PC-3 (cell line): Measurements from ENCODE around the gene VDR. TPM values are rescaled to one million over a fixed set of nuclear protein-coding genes. Genes with fewer than 3 reads are reported as not detected.

ENCODE experiments used
- ATAC-seq: fragments of 200-7000 bp; cut with Tn5 transposase; 2 replicates; pipeline ENCODE4 v1.9.1; 2020; ENCODE audit warnings: mild to moderate bottlenecking, moderate library complexity
- BruUV-seq: library from RNA; stranded (reverse); fragments of 400-500 nt; replicated peaks from 2 replicates; lab custom pipeline; 2021; lab: Mats Ljungman, UMichigan
- CTCF ChIA-PET: fragments of 300-600 bp; sonication (Branson Sonifier 250); formaldehyde crosslinking; loops from one replicate; lab custom pipeline; 2022; ENCODE audit warnings: antibody characterized with exemption; lab: Charles Lee
- POLR2A ChIA-PET: fragments of 300-600 bp; sonication (Branson Sonifier 250); formaldehyde crosslinking; loops from one replicate; lab custom pipeline; 2022; ENCODE audit warnings: antibody characterized with exemption; ENCODE audit not compliant: unreplicated experiment; lab: Charles Lee
- DNase-seq: peaks from one replicate; pipeline ENCODE4 v3.0.0-alpha.2; 2015
- H2AFZ ChIP-seq: fragments of 300-600 bp; sonication (generic); 2 replicates; pipeline ENCODE4 v1.6.0; 2016; ENCODE audit warnings: antibody characterized with exemption, low read length
- H3F3A ChIP-seq: fragments of 300-600 bp; sonication (generic); one replicate; pipeline ENCODE4 v1.6.0; 2017; ENCODE audit warnings: antibody characterized with exemption, low read length, control low read depth, mild to moderate bottlenecking; ENCODE audit not compliant: unreplicated experiment
- H3K27ac ChIP-seq: fragments of 300-600 bp; sonication (generic); 2 replicates; pipeline ENCODE4 v1.5.1; 2016; ENCODE audit warnings: mild to moderate bottlenecking, low read length
- H3K27me3 ChIP-seq: fragments of 300-600 bp; sonication (generic); 2 replicates; pipeline ENCODE4 v1.6.1; 2016; ENCODE audit warnings: low read length, mixed read lengths
- H3K36me3 ChIP-seq: fragments of 300-600 bp; sonication (generic); 2 replicates; pipeline ENCODE4 v1.6.1; 2016; ENCODE audit warnings: low read depth, mixed run types, low read length, mixed read lengths
- H3K4me1 ChIP-seq: fragments of 300-600 bp; sonication (generic); 2 replicates; pipeline ENCODE4 v1.5.1; 2016; ENCODE audit warnings: low read length; ENCODE audit not compliant: insufficient read depth
- H3K4me2 ChIP-seq: fragments of 300-600 bp; sonication (generic); 2 replicates; pipeline ENCODE4 v1.6.0; 2016; ENCODE audit warnings: low read length
- H3K4me3 ChIP-seq: fragments of 300-600 bp; sonication (generic); 2 replicates; pipeline ENCODE4 v1.5.1; 2016; ENCODE audit warnings: mild to moderate bottlenecking, low read length, mixed read lengths
- H3K79me2 ChIP-seq: fragments of 300-600 bp; sonication (generic); 2 replicates; pipeline ENCODE4 v1.6.1; 2017; ENCODE audit warnings: low read length, mixed read lengths
- H3K9ac ChIP-seq: fragments of 300-600 bp; sonication (generic); 2 replicates; pipeline ENCODE4 v1.6.0; 2016; ENCODE audit warnings: mild to moderate bottlenecking, low read length
- H3K9me2 ChIP-seq: fragments of 300-600 bp; sonication (generic); replicated peaks from 2 replicates; pipeline ENCODE4 v1.6.1; 2016; ENCODE audit warnings: mixed run types, low read length, mixed read lengths
- H3K9me3 ChIP-seq: fragments of 300-600 bp; sonication (generic); 2 replicates; pipeline ENCODE4 v1.6.1; 2016; ENCODE audit warnings: low read length, mixed read lengths
- H4K20me1 ChIP-seq: fragments of 300-600 bp; sonication (generic); 2 replicates; pipeline ENCODE4 v1.6.1; 2016; ENCODE audit warnings: low read length, mixed read lengths
- CTCF ChIP-seq: fragments of 300-600 bp; sonication (generic); conservative IDR thresholded peaks from 2 replicates; pipeline ENCODE4 v1.5.1; 2017; ENCODE audit warnings: antibody characterized with exemption, low read depth, mild to moderate bottlenecking, low read length
- EZH2 ChIP-seq: fragments of 300-600 bp; sonication (generic); IDR thresholded peaks from one replicate; pipeline ENCODE4 v1.6.1; 2017; ENCODE audit warnings: antibody characterized with exemption, mild to moderate bottlenecking, low read length; ENCODE audit not compliant: unreplicated experiment
- EZH2phosphoT487 ChIP-seq: fragments of 300-600 bp; sonication (generic); IDR thresholded peaks from 2 replicates; pipeline ENCODE4 v1.6.1; 2018; ENCODE audit warnings: mild to moderate bottlenecking, antibody characterized with exemption, low read length, borderline replicate concordance
- intact Hi-C: fragments of 100-400 bp; cut with micrococcal nuclease; formaldehyde crosslinking; loops from 2 replicates; pipeline ENCODE4 v1.9.0; 2023
- total RNA-seq: library from RNA; depleted of rRNA; stranded (reverse); fragments of >200 nt; gene quantifications from 2 replicates; pipeline ENCODE4 v1.2.3, GENCODE V29; 2014

The VDR gene
- total RNA-seq, 1 experiment from 2014 or later = 19.9 TPM

GRCh38 chr12:47870175-47870781 is 34.5 kb downstream of the VDR start:
- no peak overlapping the region for H3K4me3 ChIP-seq
- H3F3A ChIP-seq = no peaks in the 10 kb centered on the region
- H3K4me1 ChIP-seq = no peaks in the 10 kb centered on the region
- no peak overlapping the region for H3K9ac ChIP-seq
- no peak overlapping the region for H3K4me2 ChIP-seq
- H3K27me3 ChIP-seq = no peaks in the 10 kb centered on the region
- TF ChIP-seq EZH2phosphoT487 (no peak), EZH2 (no peak), CTCF (peak; percentile 59)
- ChIA-PET CTCF (interaction anchor here (1.1 kb wide), 1 partner anchor 35 kb away, joined by 14 read pairs; the partner anchor contains the start of gene VDR), POLR2A (no interaction called here)
- BruUV-seq = no TSS peak
- 0 out of 2 replicates have a peak, but pooled peaks cover 5% of the 10 kb centered on the region for H3K36me3 ChIP-seq
- peak; percentile 28 for DNase-seq
- no peak overlapping the region for H2AFZ ChIP-seq
- H4K20me1 ChIP-seq = no peaks in the 10 kb centered on the region
- H3K27ac ChIP-seq = no peak overlapping the region
- no peaks in the 10 kb centered on the region for H3K9me2 ChIP-seq
- ATAC-seq = peak; percentile 81
- intact Hi-C loops = no loop called here
- no peaks in the 10 kb centered on the region for H3K9me3 ChIP-seq
- no peaks in the 10 kb centered on the region for H3K79me2 ChIP-seq

GRCh38 chr12:47868552-47869031 is 36.2 kb downstream of the VDR start:
- H4K20me1 ChIP-seq = no peaks in the 10 kb centered on the region
- no peak overlapping the region for H2AFZ ChIP-seq
- no peak for TF ChIP-seq EZH2
- no peak for TF ChIP-seq CTCF
- no peak for TF ChIP-seq EZH2phosphoT487
- no peak overlapping the region for H3K4me2 ChIP-seq
- no peaks in the 10 kb centered on the region for H3K27me3 ChIP-seq
- no TSS peak for BruUV-seq
- peaks cover 5% of the 10 kb centered on the region; the same call in 1 of the 2 replicates for H3K36me3 ChIP-seq
- no peak overlapping the region for H3K27ac ChIP-seq
- ChIA-PET CTCF (no interaction called here), POLR2A (no interaction called here)
- intact Hi-C loops = no loop called here
- H3K4me1 ChIP-seq = no peaks in the 10 kb centered on the region
- no peaks in the 10 kb centered on the region for H3K9me3 ChIP-seq
- no peak overlapping the region for H3K4me3 ChIP-seq
- ATAC-seq (no peak), DNase-seq (no peak)
- H3F3A ChIP-seq = no peaks in the 10 kb centered on the region
- H3K9me2 ChIP-seq = no peaks in the 10 kb centered on the region
- H3K9ac ChIP-seq = no peak overlapping the region
- H3K79me2 ChIP-seq = no peaks in the 10 kb centered on the region

DNA sequence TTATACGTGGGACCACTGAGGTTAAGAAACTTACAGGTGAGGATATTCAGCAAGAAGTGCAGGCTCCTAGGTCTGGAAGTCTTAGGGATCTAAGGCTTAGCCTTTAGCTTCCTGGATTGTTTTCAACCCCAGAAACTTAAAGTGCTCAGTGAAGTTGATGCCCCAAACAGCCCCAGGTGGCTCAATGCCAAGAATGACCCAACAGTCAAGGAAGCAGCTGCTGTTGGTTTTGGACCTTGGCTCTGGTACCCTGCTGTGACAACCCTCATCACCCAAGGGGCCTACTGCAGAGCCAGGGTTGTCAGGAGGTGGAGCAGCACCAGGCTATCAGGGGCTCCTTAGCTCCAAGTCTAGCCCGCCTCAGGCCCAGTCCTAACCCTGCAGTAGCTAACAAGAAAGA is 36.8 kb downstream of the VDR start:
- DNase-seq (no peak), ATAC-seq (no peak)
- no peaks in the 10 kb centered on the region for H3K27me3 ChIP-seq
- no peak overlapping the region for H3K4me2 ChIP-seq
- no peaks in the 10 kb centered on the region for H3F3A ChIP-seq
- H3K4me3 ChIP-seq = no peak overlapping the region
- peaks cover 5% of the 10 kb centered on the region; the same call in 1 of the 2 replicates for H3K36me3 ChIP-seq
- H2AFZ ChIP-seq = no peak overlapping the region
- no peaks in the 10 kb centered on the region for H3K9me2 ChIP-seq
- H3K79me2 ChIP-seq = no peaks in the 10 kb centered on the region
- intact Hi-C loops = no loop called here
- no peaks in the 10 kb centered on the region for H3K9me3 ChIP-seq
- no peak overlapping the region for H3K27ac ChIP-seq
- BruUV-seq = no TSS peak
- H3K9ac ChIP-seq = no peak overlapping the region
- ChIA-PET POLR2A (no interaction called here), CTCF (no interaction called here)
- TF ChIP-seq EZH2phosphoT487 (no peak), CTCF (no peak), EZH2 (no peak)
- H4K20me1 ChIP-seq = no peaks in the 10 kb centered on the region
- no peaks in the 10 kb centered on the region for H3K4me1 ChIP-seq
